ENCODE data around the gene CYB561D1.

GRCh38 chr1:109530457-109531087 lies 36.7 kb downstream of the CYB561D1 start:
- TF ChIP-seq MYC (IDR thresholded peaks at IDR 0.05; ENCODE audit: insufficient read depth, insufficient read length, insufficient replicate concordance, low read length, severe bottlenecking), result no peak
- TF ChIP-seq EP300 (IDR thresholded peaks at IDR 0.05; ENCODE audit: borderline replicate concordance in 1 of 2, control insufficient read depth in 1 of 2, low read depth in 2 of 2, low read length in 2 of 2), result no peak
- TF ChIP-seq ZNF24 (IDR thresholded peaks at IDR 0.05), result no peak
- no peak for TF ChIP-seq POLR2A (IDR thresholded peaks at IDR 0.05; ENCODE audit: low read depth, low read length)
